DMS153 (cell line): ENCODE results near the gene CPT2.

Experiments used
- DNase-seq: peaks from one replicate; lab custom pipeline; 2025; lab: John Stamatoyannopoulos, UW

The CPT2 gene

DNA sequence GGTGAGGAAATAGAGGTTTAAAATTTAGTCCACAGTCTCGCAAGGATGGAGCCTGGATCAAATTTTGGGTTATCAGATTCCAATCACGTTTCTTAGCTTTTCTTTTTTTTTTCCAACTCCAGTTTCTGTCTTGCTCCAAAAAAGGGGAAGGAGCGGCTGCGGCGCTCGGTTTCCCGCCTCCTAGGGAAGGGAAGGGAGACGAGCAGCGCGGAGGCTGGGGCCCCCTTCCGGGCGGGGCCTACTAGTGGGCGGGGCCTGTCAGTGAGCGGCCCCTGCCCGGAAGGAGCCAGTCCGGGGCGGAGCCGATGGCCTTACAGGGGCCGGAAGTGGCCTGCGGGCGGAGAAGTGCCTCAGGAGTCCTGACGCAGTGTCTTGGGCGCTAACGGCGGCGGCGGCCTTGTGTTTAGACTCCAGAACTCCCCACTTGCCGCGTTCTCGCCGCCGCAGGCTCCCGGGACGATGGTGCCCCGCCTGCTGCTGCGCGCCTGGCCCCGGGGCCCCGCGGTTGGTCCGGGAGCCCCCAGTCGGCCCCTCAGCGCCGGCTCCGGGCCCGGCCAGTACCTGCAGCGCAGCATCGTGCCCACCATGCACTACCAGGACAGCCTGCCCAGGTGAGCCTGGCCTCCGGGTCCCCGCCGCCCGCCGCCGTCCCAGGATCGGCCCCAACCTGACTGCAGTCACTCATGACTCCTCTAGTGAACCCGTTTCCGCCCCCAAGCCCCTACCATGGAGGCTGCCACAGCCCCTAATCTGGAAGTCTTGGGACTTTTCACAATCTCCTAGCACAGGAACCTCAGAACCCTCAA, at the start of gene CPT2:
Gene CPT2 (plus strand): TSS at position 340 of the 806 bp plus-strand sequence. CDS start 120 bp downstream, at position 460.
- peak; percentile 85 for DNase-seq

DNA sequence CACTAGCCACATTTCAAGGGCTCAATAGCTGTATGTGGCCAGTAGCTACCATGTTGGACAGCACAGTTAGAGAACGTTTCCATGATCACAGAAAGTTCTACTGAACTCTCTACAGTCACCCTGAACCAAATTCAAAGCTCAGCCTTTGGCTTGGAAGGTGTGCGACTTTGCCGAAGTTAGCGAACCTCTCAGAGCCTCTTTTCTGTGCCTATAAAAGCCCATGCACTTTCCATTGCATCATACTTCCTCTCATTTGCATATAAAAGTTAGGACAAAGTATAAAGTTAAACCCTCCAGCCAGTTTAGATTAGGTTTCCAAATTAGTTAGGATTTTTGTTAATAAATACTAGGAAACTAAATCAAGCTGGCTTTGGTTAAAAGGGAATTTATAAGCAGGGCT, 49.5 kb upstream of the CPT2 start:
- DNase-seq: no peak

DNA sequence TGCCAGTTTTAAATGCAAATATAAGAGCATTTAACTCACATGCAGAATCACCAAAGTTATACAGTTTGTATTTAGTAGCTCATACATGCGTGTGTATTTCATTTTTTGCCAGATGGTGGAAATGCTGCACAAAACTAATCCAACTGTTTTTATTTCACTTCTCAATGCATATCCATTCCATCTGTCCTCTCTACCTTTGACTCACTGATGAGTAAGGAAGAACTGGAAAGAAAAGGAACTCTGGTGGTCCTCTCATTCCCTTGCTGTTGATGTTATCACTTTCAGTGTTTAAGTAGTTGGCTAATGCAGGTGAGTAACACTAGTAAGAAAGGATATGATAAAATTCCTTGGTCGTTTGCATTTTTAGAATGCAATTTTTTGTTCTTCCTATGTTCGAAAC, 48.5 kb upstream of the CPT2 start:
- no peak for DNase-seq

DNA sequence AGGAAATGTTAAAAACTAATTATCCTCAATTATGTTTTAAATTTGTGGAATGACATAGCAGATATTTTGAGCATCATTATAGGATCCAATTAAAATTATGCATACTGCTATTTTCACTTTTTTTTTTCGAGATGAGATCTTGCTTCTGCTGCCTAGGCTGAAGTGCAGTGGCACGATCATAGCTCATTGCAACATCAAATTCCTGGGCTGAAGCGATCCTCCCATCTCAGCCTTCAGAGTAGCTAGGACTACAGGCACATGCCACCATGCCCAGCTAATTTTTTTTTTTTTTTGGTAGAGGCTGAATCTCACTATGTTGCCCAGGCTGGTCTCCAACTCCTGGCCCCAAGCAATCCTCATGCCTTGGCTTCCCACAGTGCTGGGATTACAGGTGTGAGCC, 42.9 kb upstream of the CPT2 start:
- no peak for DNase-seq

DNA sequence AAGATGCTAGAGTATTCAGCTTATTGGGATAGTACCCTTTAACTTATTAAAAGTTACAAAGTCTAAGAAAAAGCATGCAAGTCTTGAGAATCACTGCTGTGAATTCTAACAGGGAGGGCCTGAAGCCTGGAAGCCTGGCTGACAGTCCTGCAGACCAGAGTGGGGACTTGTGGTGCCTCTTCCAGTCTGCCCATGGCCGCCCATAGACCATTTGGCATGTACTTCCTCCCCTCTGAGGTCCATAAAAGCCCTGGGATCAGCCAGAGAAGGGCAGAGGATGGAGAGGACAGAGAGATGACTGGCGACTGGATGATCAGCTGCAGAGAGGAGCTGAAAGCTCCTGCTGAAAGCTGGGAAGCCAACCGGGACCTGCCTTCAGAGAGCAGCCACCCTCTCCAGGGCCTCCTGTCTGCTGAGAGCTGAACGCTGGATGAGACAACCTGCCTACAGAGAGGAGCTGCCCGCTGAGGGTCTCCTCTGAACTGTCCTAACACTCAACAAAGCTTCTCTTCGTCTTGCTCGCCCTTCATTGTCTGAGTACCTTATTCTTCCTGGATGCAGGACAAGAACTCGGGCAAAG, 41.7 kb upstream of the CPT2 start:
- DNase-seq: no peak

DNA sequence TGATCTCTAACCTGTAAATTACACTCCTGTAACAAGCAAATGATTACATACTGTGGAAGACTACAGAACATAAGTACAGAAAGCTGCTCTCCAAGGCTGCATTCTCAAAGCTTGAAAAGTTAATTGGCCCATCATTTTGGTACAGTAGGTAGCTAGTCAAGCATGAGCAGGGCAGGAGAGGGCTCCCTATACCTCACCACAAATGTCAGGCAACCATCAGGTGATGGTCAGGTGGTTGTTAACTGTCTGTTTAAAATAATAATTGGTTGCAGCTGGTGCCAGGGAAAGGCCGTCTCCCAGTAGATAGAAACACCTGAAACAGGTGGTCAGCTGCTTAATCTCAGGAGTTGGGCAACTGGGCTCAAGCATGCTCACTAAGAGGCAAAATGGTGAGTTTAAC, 41.1 kb upstream of the CPT2 start:
- DNase-seq: no peak

DNA sequence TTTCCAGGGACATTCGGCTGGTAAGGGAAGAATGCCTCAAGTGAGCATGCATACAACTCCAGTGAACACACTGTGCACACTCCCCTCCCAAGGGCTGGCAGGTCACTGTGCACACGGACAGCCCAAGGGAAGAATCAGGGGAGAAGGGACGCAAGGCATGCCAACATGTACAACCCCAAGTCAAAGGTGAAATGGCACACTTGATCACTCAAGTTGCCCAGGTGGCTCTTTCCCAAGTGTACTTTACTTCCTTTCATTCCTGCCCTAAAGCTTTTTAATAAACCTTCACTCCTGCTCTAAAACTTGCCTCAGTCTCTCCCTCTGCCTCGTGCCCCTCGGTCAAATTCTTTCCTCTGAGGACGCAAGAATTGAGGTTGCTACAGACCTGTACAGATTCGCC, 40.7 kb upstream of the CPT2 start:
- no peak for DNase-seq

DNA sequence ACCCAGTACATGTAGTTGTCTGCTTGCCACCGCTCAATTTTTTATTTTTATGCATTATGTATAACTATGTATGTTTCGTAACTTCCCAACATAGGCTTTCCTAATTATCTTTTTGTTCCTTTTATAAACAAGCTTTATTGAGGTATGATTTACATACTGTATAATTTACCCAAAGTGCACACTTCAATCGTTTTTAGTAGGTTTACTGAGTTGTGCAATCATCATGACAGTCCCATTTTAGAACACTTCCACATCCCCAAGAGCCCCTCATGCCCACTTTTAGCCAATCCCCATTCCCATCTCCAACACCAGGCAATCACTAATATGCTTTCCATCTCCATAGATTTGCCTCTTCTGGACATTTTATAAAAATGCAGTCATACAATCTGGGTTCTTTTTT, 39.8 kb upstream of the CPT2 start:
- DNase-seq: no peak

DNA sequence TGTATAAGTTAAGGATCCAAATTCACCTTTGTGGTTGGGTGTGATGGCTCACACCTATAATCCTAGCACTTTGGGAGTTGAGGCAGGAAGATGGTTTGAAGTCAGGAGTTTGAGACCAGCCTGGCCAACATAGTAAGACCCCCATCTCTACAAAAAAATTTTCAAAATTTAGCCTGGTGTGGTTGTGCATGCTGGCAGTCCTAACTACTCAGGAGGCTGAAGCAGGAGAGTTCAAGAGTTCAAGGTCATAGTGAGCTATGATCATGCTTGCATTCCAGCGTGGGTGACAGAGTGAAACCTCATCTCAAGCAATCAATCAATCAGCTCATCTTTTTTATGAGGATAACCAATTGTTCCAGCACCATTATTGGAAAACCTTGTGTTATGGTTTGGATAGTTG, 37.7 kb upstream of the CPT2 start:
- DNase-seq: no peak

DNA sequence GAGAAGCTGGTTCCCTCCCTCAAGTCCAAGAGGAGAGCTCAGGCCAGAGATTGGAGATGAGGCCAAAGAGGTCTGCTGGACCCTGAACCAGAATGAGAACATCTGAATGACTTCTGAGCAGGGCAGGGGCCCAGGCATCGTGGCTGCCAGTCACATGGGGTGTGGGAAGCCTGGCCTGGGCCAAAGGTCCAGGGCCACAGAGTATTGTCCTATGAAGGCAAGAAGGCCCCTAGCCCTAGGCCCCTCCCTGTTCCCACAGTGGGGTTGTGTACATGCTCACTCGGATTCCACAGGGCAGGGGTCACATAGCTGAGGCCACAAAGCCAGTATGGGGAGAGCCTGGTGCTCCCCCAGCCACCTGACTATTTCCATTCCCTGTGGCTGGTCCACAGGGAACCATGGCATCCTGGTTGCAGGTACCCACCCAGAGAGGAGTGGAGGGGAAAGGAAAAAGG, 35.7 kb upstream of the CPT2 start:
- no peak for DNase-seq

DNA sequence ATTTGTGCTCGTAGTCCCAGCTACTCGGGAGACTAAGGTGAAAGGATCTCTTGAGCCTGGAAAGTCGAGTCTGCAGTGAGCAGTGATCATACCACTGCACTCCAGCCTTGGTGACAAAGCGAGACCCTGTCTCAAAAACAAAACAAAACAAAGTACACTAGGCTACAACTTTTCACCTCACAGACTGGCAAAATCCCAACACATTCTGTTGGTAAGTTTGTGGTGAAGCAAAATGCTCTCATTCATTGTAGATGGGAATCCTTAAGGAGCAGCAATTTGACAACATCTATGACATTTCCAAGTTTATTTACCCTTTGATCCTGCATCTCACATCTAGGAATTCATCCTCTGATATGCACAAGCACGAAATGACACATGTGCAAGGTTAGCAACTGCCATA, 34.0 kb upstream of the CPT2 start:
- no peak for DNase-seq

DNA sequence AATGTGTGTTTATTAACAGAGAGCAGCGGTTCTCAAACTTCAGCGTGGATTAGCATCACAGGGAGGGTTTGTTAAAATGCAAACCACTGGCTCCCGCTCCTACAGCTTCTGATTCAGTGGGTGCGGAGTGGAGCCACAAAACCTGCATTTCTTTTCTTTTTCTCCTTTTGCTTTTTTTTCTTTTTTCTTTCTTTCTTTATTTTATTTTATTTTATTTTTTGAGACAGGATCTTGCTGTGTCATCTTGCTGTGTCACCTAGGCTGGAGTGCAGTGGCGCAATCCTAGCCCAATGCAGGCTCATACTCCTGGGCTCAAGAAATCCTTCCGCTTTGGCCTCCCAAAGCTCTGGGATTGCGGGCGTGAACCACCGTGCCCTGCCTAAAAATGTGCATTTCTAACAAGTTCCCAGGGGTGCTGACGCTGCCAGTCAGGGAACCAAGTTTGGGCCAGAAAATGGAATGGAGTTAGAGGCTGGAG, 33.3 kb upstream of the CPT2 start:
- DNase-seq: no peak

DNA sequence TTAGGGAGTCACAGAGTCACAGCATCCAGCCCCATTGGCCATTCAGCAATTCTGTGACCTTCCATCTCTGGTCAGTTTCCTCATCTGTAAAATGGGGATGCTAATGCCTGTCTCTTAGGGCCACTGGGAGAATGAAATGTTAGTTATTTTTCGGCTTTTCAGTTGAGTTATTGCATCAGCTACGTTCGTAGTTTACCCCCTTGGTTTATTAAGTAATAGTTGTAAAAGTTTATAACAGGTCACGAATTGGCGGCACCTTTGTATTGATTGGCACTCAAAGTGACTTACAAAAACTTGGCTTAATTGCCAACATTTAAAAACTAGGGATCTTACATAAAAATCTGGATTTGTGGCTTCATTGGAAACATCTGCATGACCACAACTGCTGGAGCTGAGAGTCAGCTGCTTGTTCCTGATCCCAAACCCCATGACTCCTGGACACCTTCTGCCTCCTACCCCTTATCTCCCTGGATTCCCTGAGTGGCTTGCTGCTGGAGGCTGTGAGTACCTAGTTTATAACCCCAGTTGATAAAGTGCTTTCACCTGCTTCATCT, 31.1 kb upstream of the CPT2 start:
- DNase-seq: no peak

DNA sequence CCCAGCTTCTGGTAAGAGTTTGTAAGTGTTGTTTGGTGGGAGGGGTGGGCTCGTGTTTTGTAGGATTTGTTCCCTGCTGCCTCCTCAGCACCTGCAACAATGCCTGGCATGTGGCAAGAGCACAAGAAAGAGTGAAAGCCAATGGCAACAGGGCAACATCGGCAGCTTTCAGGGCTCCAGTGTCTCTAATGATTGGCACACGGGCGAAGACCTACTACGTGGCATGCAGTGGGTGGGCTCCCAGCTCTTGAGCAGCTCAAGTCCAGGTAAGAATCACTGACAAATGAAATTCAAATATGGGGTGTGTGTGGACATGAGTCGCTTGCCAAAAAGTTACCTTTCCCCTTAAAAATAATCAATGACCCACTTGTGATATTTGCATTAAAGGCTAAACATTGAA, 30.3 kb upstream of the CPT2 start:
- DNase-seq: no peak

DNA sequence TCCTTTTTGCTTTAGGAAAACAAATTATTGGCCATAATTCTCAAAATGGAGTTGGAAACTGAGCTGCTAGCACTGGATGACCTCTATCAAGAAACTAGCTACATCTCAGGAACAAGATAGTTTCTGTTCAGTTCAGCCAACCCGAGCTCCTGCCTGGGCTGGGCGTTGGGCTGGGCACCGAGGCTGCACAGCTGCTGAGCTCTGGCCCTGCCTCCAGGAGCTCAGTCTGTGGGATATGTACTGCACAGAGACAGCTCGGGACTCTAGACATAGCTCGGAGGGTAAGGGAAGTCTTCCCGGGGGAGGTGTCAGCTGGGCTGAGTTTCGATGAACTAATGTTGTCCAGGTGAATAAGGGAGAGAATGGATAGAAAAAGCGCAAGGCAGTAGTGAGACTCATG, 29.7 kb upstream of the CPT2 start:
- DNase-seq: no peak

DNA sequence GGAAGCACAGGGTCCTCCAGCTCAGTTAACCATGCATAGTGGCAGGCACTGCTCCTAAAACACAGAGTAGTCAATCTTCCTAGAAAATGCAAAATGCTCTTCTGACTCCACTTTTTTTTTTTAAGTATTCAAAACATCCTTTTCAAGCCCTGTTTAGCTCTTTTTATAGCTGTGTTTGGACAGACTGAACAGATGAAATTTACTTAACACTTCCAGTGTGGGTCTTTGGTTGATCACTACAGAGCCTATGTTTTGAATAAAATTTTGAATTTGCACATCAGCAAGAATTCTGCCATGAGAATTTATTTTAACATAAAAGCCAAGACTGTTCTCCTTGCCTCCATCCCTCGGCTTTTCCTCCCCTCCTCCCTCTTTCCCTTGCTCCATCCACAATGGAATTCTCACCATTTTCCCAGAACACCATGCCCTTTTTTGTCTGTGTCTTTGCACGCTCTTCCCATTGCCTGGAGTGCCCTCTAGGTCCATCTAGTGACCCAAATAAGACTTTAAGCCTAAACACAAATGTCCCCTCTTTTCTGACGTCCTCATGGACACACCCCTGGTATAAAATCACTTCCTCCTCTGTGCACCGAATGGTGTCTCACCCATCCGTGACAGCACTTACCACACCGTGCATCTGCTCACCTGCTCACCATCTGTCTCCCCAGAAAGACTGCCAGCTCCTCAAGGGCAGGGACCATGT, 24.0 kb upstream of the CPT2 start:
- DNase-seq: peak; percentile 30

DNA sequence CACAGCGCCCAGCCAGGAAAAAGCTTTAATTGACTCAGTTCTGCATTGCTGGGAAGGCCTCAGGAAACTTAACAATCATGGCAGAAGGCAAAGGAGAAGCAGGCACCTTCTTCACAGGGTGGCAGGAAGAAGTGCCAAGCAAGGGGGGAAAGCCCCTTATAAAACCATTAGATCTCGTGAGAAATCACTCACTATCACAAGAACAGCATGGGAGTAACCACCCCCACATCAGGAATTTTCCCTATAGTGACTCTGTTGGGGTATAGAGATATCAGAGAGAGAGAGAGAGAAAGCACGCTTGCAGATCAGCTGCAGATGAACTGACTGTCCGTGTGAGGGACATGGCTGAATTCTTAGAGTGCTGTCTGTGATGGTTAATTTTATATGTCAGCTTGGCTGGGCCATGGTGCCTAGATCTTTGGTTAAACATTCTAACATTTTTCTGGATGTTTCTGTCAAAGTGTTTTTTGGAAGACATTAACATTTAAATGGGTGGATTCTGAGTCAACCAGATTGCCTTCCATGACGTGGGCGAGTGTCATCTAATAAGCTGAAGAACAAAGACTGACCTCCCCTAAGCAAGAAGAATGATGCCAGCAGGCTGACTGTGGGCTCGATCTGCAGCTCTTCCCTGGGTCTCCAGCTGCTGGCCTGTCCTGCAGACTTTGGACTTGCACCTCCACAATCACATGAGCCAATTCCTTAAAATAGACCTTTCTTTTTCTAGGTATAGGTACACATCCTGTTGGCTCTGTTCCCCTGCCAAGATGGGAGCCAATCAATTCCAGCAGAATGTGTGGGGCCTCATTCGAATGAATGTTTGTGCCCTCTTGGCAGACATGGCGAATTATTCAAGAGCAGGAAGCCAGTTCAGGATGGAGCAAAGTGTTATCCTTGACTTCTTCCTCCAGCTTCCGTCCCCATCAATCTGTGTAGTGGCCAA, 21.4 kb upstream of the CPT2 start:
- DNase-seq: peak; percentile 8

DNA sequence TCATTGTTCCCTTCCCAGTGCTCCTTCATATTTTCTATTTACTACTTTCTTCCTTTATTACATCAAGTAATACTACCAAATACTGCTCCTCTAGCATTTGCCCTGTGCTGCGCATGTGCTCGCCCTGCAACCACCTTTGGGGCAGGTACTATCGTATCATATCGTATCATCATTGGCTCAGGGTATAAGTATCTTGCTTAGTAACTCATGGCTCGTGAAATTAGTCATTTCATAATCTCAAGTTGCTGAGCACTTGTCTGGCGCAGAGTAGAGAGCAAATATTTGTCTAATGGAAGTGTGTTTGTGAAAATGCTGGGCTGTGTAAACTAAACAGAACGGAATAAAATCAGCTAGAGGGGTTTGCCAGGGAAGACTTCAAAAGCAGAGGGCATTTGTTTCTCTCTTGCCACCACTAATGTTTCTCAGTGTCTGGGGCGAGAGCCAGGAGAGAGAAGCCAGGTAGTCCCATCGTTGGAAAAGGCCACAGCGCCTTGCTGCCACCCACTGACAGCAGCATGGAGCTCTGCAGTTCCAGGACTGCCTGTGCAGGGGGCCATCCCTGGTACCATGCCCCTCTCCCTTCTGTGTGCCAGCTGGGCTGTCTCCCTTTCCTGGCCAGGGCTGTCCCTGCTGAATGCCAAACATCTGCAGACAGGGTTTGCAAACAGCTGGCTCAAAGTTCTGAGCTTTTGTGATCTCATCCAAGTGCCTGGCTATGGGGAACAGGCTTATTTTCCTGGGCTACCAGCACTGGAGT, 20.0 kb upstream of the CPT2 start:
- DNase-seq: peak; percentile 47

DNA sequence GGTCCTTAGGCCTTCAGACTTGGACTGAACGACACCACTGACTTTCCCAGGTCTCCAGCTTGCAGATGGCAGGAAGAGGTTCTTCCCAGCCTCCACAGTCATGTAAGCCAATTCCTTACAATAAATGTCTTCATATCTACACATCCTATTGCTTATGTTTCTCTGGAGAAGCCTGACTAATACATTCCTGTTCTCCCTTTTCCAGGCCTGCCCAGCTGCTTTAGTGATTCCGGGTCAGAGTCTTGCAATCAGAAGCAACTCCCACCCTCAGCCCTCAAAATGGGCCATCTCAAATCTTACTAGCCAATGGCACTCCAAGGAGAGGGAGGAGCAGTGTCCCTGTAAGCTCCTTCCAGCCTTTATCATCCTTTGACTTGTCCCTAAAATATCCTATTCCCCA, 16.4 kb upstream of the CPT2 start:
- DNase-seq: no peak

DNA sequence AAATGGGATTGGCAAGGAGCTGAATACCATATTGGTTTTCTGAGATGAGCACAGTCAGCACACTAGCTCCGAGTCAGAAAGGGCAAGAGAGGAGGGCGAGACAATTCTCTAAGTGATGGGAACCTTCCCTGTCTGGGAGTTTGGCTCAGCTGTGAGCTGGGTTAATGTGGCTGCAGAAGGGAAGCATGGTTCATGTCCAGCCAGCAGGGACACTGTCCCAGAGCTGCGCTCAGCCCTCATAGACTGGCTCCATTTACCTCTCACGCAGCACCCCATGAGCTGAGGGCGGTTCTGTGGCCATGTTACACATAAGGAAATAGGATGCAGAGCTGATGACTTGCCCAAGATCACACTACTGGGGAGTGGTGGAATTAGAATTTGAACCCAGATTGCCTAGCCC, 15.7 kb upstream of the CPT2 start:
- DNase-seq: no peak

DNA sequence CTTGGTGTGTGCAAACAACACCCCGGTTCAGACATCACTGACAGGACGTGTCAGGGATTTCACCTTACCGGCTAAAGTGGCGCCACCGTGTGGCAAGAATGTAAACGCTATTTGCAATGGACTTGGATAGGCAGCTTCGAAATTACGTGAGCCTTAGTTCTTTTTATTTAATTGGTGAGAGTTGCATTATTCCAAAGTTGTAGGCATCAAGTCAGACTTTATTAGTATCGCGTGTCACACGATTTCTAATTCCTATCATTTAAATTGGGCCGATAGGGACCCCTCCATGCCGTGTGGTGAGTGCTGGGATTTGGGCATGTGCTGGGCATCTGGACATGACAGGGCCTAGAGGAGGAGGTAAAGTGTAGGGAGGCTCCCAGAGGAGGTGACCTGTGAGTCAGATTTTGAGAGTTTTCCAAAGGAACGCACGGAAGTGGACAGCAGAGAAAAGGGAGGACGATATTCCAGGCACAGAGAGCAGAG, 14.5 kb upstream of the CPT2 start:
- peak; percentile 19 for DNase-seq
